SK-N-SH (cell line): ENCODE measurements around the gene SRSF7.
"Not testable (repeated sequence)": the region's sequence is repeated elsewhere in the genome, so short reads cannot be mapped to it uniquely, and the experiment has no call there.

ENCODE experiments used
- CTCF ChIP-seq: fragments of 200-600 bp; sonication (generic); IDR thresholded peaks from 2 replicates; pipeline ENCODE4 v1.6.1; 2017; ENCODE audit warnings: antibody characterized with exemption, mild to moderate bottlenecking, moderate library complexity
- MXI1 ChIP-seq: IDR thresholded peaks from 2 replicates; pipeline ENCODE4 v1.6.1; 2012; ENCODE audit warnings: mild to moderate bottlenecking, low read depth, low read length, improper control_type of control experiment
- POLR2AphosphoS5 ChIP-seq: IDR thresholded peaks from 2 replicates; pipeline ENCODE4 v1.6.1; 2012; ENCODE audit warnings: low read depth, low read length
- REST ChIP-seq: IDR thresholded peaks from 2 replicates; pipeline ENCODE4 v1.6.1; 2012; ENCODE audit warnings: mild to moderate bottlenecking, low read depth, low read length, moderate library complexity
- YY1 ChIP-seq: IDR thresholded peaks from 2 replicates; pipeline ENCODE4 v1.4.0; 2012; ENCODE audit warnings: low read depth, mild to moderate bottlenecking

GRCh38 chr2:38755891-38756290 is 4.7 kb upstream of the SRSF7 start:
- not testable (repeated sequence) for TF ChIP-seq CTCF, REST, YY1, MXI1, POLR2AphosphoS5
